GM18502 (cell line): ENCODE data around the gene HAS3.

Experiments used
- ATAC-seq: cut with Tn5 transposase; IDR thresholded peaks from one replicate; pipeline ENCODE4 v1.9.1; 2021; ENCODE audit warnings: mild to moderate bottlenecking; ENCODE audit not compliant: unreplicated experiment, poor library complexity

The HAS3 gene

DNA sequence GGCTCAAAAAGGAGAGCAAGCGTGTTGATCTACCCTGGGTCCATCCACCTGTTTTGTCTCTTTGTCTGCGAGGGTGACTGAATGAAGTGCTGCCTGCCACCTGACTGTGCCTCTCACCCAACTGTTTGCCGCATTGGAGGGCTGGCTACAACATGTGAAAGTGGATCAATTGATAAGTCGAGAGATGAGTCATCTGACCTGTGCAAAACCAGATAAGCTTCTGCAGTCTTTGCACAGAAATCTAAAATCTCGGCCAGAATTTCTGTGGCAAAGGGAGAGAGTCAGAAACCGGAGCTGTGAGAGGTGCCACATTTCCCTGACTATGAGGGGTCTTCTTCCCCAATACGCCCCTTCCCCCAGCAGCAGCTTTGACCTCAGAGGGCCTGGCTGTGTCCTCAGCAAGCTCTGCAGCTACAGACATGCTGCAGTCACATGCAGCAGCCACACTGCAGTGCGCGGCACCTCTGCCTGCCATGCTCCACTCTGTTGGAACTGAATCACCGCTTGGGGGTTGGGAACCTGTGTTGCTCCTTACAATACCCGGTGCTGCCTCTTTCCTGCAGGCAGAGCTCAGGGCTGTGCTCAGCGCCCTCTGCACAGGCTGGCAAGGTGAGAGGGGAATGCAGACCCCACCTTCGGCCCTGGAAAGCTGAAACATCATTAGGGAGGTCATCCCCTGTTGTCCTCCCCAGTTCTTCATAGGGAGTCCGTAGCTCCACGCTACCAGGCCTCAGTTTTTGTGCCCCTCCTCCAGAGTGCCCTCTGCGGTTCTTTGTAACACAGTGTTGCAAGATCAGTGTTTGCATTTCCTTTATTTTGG is 16.2 kb upstream of the HAS3 start:
- ATAC-seq: peak; percentile 47

GRCh38 chr16:69093974-69094373 is 11.5 kb upstream of the HAS3 start:
- no peak for ATAC-seq

- no peak for ATAC-seq
Measured at GRCh38 chr16:69094501-69094900, 11.0 kb upstream of the HAS3 start.

- no peak for ATAC-seq
Measured at GRCh38 chr16:69095193-69095592, 10.3 kb upstream of the HAS3 start.

DNA sequence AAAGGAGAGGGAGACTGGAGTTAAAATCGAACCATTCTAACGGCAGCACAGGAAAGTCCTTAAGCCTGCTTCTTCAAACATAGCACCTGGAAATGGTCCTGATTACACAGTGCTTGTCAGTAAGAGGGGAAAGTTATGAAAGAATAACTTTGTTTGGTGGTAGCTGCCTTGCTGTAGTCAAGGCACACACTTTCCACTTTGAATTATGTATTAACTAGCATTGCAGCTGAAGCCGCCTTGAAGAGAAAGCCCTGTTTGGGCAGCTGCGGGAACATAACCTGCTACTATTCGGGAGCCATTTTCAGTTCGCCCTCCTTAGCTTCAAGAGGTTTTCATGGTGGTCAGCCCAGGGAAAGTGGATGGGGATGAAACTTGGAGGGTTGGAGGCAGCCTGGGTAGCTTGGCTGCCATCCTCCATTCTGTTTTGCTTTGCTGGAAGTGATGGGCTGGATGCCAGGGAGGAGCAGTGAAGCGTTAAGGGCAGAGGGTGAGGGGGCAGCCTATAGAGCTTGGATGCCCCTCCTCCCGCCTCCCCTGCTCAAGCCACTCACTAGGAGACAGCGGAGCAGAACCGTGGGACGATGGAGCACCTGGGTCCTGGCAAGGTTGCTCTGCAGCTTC is 5.3 kb upstream of the HAS3 start:
- ATAC-seq: no peak

GRCh38 chr16:69106491-69107315 is 1.2 kb downstream of the HAS3 start:
- no peak for ATAC-seq

- ATAC-seq: no peak
Measured at GRCh38 chr16:69107316-69107962, 2.0 kb downstream of the HAS3 start.

- ATAC-seq: no peak
Measured at GRCh38 chr16:69108064-69108904, 2.8 kb downstream of the HAS3 start.

DNA sequence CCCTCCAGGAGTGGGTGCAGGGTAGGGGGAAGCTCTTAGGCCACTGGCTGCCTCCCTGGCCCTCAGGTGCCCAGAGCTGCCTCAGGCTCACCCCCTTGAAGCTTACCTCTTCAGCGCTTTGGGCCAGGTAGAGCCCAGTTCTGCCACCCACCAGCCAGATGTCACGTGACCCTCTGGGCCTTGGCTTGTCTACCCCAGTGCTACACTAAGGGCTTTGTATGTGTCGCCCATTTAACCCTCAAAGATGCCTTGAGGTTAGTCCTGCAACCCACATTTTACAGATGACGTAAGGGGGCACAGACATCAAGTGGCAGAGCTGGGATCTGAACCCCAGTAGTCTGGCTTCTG is 3.4 kb downstream of the HAS3 start:
- ATAC-seq: no peak

DNA sequence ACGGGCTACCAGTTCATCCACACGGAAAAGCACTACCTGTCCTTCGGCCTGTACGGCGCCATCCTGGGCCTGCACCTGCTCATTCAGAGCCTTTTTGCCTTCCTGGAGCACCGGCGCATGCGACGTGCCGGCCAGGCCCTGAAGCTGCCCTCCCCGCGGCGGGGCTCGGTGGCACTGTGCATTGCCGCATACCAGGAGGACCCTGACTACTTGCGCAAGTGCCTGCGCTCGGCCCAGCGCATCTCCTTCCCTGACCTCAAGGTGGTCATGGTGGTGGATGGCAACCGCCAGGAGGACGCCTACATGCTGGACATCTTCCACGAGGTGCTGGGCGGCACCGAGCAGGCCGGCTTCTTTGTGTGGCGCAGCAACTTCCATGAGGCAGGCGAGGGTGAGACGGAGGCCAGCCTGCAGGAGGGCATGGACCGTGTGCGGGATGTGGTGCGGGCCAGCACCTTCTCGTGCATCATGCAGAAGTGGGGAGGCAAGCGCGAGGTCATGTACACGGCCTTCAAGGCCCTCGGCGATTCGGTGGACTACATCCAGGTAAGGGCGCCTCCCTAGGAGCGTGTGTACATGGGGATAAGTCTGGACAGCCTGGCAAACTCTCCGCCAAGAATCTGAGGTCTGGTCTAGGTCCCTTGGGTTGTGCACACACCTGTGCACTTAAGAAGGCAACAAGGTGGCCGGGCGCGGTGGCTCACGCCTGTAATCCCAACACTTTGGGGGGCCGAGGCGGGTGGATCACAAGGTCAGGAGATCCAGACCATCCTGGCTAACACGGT is 4.2 kb downstream of the HAS3 start:
- no peak for ATAC-seq

DNA sequence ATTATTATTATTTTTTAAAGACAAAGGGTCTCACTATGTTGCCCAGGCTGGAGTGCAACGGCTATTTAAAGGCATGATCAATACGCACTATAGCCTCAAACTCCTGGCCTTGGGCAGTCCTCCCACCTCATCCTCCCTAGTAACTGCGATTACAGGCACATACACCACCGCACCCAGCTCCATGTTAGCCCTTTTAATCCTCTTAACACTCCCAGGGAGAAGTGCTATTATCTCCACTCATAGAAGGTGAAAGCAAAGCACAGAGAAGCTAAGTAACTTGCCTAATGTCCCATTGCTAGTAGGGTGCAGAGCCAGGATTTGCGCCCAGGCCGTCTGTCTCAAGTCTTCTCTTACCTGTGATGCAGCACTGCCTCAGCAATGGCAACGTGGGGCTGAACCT is 5.0 kb downstream of the HAS3 start:
- no peak for ATAC-seq

- ATAC-seq: no peak
Measured at GRCh38 chr16:69111216-69111875, 5.9 kb downstream of the HAS3 start.

GRCh38 chr16:69111876-69112230 is 6.4 kb downstream of the HAS3 start:
- no peak for ATAC-seq

GRCh38 chr16:69112285-69113129 is 7.1 kb downstream of the HAS3 start:
- ATAC-seq: no peak

DNA sequence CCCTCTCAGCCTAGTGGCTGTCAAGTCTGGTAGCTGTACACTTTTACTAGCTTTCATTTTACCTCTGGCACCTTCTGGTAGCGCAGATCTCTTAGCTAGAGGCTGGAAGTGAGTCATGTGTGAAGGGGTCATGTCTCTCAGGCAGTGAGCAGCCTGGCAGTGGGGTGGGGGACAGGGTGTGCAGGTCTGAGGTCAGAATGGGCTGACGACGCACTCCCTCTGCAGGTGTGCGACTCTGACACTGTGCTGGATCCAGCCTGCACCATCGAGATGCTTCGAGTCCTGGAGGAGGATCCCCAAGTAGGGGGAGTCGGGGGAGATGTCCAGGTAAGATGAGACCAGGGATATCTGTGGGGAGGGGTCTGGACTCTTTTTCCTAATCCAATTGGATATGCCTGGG is 7.8 kb downstream of the HAS3 start:
- no peak for ATAC-seq

DNA sequence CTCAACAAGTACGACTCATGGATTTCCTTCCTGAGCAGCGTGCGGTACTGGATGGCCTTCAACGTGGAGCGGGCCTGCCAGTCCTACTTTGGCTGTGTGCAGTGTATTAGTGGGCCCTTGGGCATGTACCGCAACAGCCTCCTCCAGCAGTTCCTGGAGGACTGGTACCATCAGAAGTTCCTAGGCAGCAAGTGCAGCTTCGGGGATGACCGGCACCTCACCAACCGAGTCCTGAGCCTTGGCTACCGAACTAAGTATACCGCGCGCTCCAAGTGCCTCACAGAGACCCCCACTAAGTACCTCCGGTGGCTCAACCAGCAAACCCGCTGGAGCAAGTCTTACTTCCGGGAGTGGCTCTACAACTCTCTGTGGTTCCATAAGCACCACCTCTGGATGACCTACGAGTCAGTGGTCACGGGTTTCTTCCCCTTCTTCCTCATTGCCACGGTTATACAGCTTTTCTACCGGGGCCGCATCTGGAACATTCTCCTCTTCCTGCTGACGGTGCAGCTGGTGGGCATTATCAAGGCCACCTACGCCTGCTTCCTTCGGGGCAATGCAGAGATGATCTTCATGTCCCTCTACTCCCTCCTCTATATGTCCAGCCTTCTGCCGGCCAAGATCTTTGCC is 9.0 kb downstream of the HAS3 start:
- no peak for ATAC-seq

GRCh38 chr16:69114976-69115355 is 9.5 kb downstream of the HAS3 start:
- no peak for ATAC-seq
